ENCODE data around the gene C13orf46. TPM values are rescaled to one million over a fixed set of nuclear protein-coding genes. Genes with fewer than 3 reads are reported as not detected.
"Not testable (repeated sequence)": the region's sequence is repeated elsewhere in the genome, so short reads cannot be mapped to it uniquely, and the experiment has no call there.

C13orf46 gene
- polyA plus RNA-seq (2012; ENCODE audit: missing spikeins), result 0.08 TPM

GRCh38 chr13:113973218-113974164, at the start of gene C13orf46:
Gene C13orf46, minus strand, starts transcription at chr13:113974076. Its CDS starts 79 bp downstream, at chr13:113973997.
- no peak for FAIRE-seq
- no peak for DNase-seq (ENCODE audit: insufficient read length)
- TF ChIP-seq POLR2A (IDR thresholded peaks at IDR 0.05; ENCODE audit: low read depth, low read length), result no peak
- no peak for TF ChIP-seq TAF1 (IDR thresholded peaks at IDR 0.05; ENCODE audit: borderline replicate concordance, low read depth, low read length)
- TF ChIP-seq POLR2AphosphoS5 (IDR thresholded peaks at IDR 0.05; ENCODE audit: low read depth, low read length), result no peak

GRCh38 chr13:114022876-114023275, 49.0 kb upstream of the C13orf46 start:
- DNase-seq (ENCODE audit: insufficient read length), result no peak
- no peak for FAIRE-seq
- TF ChIP-seq POLR2AphosphoS5 (IDR thresholded peaks at IDR 0.05; ENCODE audit: low read depth, low read length), result no peak
- no peak for TF ChIP-seq POLR2A (IDR thresholded peaks at IDR 0.05; ENCODE audit: low read depth, low read length)
- no peak for TF ChIP-seq TAF1 (IDR thresholded peaks at IDR 0.05; ENCODE audit: borderline replicate concordance, low read depth, low read length)

GRCh38 chr13:114022309-114022669, 48.4 kb upstream of the C13orf46 start:
- FAIRE-seq (no peak), DNase-seq (ENCODE audit: insufficient read length) (no peak)
- no peak for TF ChIP-seq POLR2AphosphoS5 (IDR thresholded peaks at IDR 0.05; ENCODE audit: low read depth, low read length)
- TF ChIP-seq TAF1 (IDR thresholded peaks at IDR 0.05; ENCODE audit: borderline replicate concordance, low read depth, low read length), result no peak
- no peak for TF ChIP-seq POLR2A (IDR thresholded peaks at IDR 0.05; ENCODE audit: low read depth, low read length)

- DNase-seq (ENCODE audit: insufficient read length) (no peak), FAIRE-seq (no peak)
These were observed 47.8 kb upstream of the C13orf46 start for GRCh38 chr13:114021464-114022308.

GRCh38 chr13:114020750-114021463, 47.0 kb upstream of the C13orf46 start:
- no peak for DNase-seq (ENCODE audit: insufficient read length)
- TF ChIP-seq POLR2AphosphoS5 (IDR thresholded peaks at IDR 0.05; ENCODE audit: low read depth, low read length) (no peak), TAF1 (IDR thresholded peaks at IDR 0.05; ENCODE audit: borderline replicate concordance, low read depth, low read length) (no peak), POLR2A (IDR thresholded peaks at IDR 0.05; ENCODE audit: low read depth, low read length) (no peak)
- no peak for FAIRE-seq

More at GRCh38 chr13:114021464-114022308, 47.8 kb upstream of the C13orf46 start:
- TF ChIP-seq POLR2AphosphoS5 (IDR thresholded peaks at IDR 0.05; ENCODE audit: low read depth, low read length) (no peak), POLR2A (IDR thresholded peaks at IDR 0.05; ENCODE audit: low read depth, low read length) (no peak), TAF1 (IDR thresholded peaks at IDR 0.05; ENCODE audit: borderline replicate concordance, low read depth, low read length) (no peak)

- FAIRE-seq; DNase-seq (ENCODE audit: insufficient read length): not testable (repeated sequence)
These were observed 46.3 kb upstream of the C13orf46 start for GRCh38 chr13:114020134-114020533.

GRCh38 chr13:114019367-114019766, 45.5 kb upstream of the C13orf46 start:
- FAIRE-seq (no peak), DNase-seq (ENCODE audit: insufficient read length) (no peak)
- TF ChIP-seq TAF1 (IDR thresholded peaks at IDR 0.05; ENCODE audit: borderline replicate concordance, low read depth, low read length), result no peak
- no peak for TF ChIP-seq POLR2A (IDR thresholded peaks at IDR 0.05; ENCODE audit: low read depth, low read length)
- no peak for TF ChIP-seq POLR2AphosphoS5 (IDR thresholded peaks at IDR 0.05; ENCODE audit: low read depth, low read length)

GRCh38 chr13:114018461-114019055, 44.7 kb upstream of the C13orf46 start:
- FAIRE-seq (no peak), DNase-seq (ENCODE audit: insufficient read length) (no peak)
- no peak for TF ChIP-seq TAF1 (IDR thresholded peaks at IDR 0.05; ENCODE audit: borderline replicate concordance, low read depth, low read length)
- no peak for TF ChIP-seq POLR2A (IDR thresholded peaks at IDR 0.05; ENCODE audit: low read depth, low read length)
- TF ChIP-seq POLR2AphosphoS5 (IDR thresholded peaks at IDR 0.05; ENCODE audit: low read depth, low read length), result no peak

GRCh38 chr13:114017966-114018365, 44.1 kb upstream of the C13orf46 start:
- no peak for TF ChIP-seq POLR2AphosphoS5 (IDR thresholded peaks at IDR 0.05; ENCODE audit: low read depth, low read length)
- TF ChIP-seq POLR2A (IDR thresholded peaks at IDR 0.05; ENCODE audit: low read depth, low read length), result no peak
- TF ChIP-seq TAF1 (IDR thresholded peaks at IDR 0.05; ENCODE audit: borderline replicate concordance, low read depth, low read length), result no peak
- DNase-seq (ENCODE audit: insufficient read length) (no peak), FAIRE-seq (no peak)

- no peak for DNase-seq (ENCODE audit: insufficient read length)
- TF ChIP-seq POLR2A (IDR thresholded peaks at IDR 0.05; ENCODE audit: low read depth, low read length) (no peak), POLR2AphosphoS5 (IDR thresholded peaks at IDR 0.05; ENCODE audit: low read depth, low read length) (no peak), TAF1 (IDR thresholded peaks at IDR 0.05; ENCODE audit: borderline replicate concordance, low read depth, low read length) (no peak)
These were observed 43.3 kb upstream of the C13orf46 start for GRCh38 chr13:114017028-114017630.

More at GRCh38 chr13:114017028-114017630, 43.3 kb upstream of the C13orf46 start:
- no peak for FAIRE-seq

All from GM12892 (cell line).